Neutrophil (primary cell): ENCODE results near the gene MAP2K5.

Source experiments
- H3K27ac ChIP-seq: fragments of 200-600 bp; sonication (generic); 2 replicates; pipeline ENCODE4 v1.5.1; 2016; ENCODE audit warnings: mild to moderate bottlenecking, moderate library complexity
- H3K27me3 ChIP-seq: fragments of 200-600 bp; sonication (generic); 2 replicates; pipeline ENCODE4 v1.6.0; 2016; ENCODE audit warnings: mild to moderate bottlenecking
- H3K36me3 ChIP-seq: fragments of 200-600 bp; sonication (generic); 2 replicates; pipeline ENCODE4 v1.5.1; 2017
- H3K4me1 ChIP-seq, 2 experiments: fragments of 200-600 bp in 1 of 2; sonication (generic) in 1 of 2; 1 replicate in 1 of 2; 2 replicates in 1 of 2; pipeline versions ENCODE4 v1.5.1 to v1.6.1; 2013 to 2016; ENCODE audit warnings: low read depth in 1 of 2, low read length in 1 of 2, mild to moderate bottlenecking in 1 of 2, moderate library complexity in 1 of 2; ENCODE audit not compliant: control insufficient read depth in 1 of 2, insufficient read depth in 1 of 2
- H3K4me3 ChIP-seq, 2 experiments: fragments of 200-600 bp in 1 of 2; sonication (generic) in 1 of 2; 1 replicate in 1 of 2; 2 replicates in 1 of 2; pipeline ENCODE4 v1.5.1; 2013 to 2016; ENCODE audit warnings: low read depth in 1 of 2, low read length in 1 of 2, mild to moderate bottlenecking in 1 of 2, moderate library complexity in 1 of 2
- H3K9me3 ChIP-seq: fragments of 200-600 bp; sonication (generic); 2 replicates; pipeline ENCODE4 v1.5.1; 2016
- CTCF ChIP-seq: fragments of 200-600 bp; sonication (generic); IDR thresholded peaks from 2 replicates; pipeline ENCODE4 v1.5.1; 2016; ENCODE audit warnings: antibody characterized with exemption

The MAP2K5 gene

GRCh38 chr15:67542420-67543347 lies at the start of gene MAP2K5:
TSS of gene MAP2K5 (plus strand) at chr15:67542703. CDS start at chr15:67543336, 633 bp downstream.
- no peaks in the 10 kb centered on the region for H3K9me3 ChIP-seq

GRCh38 chr15:67495585-67495984 lies 46.9 kb upstream of the MAP2K5 start:
- no peak for TF ChIP-seq CTCF
- Histone ChIP-seq H3K27ac (no peak overlapping the region), H3K4me1 (no peaks in the 10 kb centered on the region), H3K4me3 (no peak overlapping the region), H3K27me3 (no peaks in the 10 kb centered on the region), H3K9me3 (no peaks in the 10 kb centered on the region), H3K36me3 (no peaks in the 10 kb centered on the region)

More at GRCh38 chr15:67542420-67543347, at the start of gene MAP2K5:
- H3K27me3 ChIP-seq: no peaks in the 10 kb centered on the region
- H3K4me1 ChIP-seq: peaks cover 12 to 18% of the 10 kb centered on the region in 2 experiments
- peaks cover 7% of the 10 kb centered on the region for H3K36me3 ChIP-seq
- peak within 1 kb of the TSS; percentile 81 to 98 for H3K4me3 ChIP-seq
- peak within 1 kb of the TSS; percentile 68 for H3K27ac ChIP-seq
- no peak for TF ChIP-seq CTCF

GRCh38 chr15:67501177-67501835 lies 41.2 kb upstream of the MAP2K5 start:
- H3K4me3 ChIP-seq: no peak overlapping the region
- no peaks in the 10 kb centered on the region for H3K36me3 ChIP-seq
- no peaks in the 10 kb centered on the region for H3K27me3 ChIP-seq
- H3K27ac ChIP-seq: no peak overlapping the region
- no peaks in the 10 kb centered on the region for H3K4me1 ChIP-seq
- no peak for TF ChIP-seq CTCF
- no peaks in the 10 kb centered on the region for H3K9me3 ChIP-seq

- no peaks in the 10 kb centered on the region for H3K9me3 ChIP-seq
- TF ChIP-seq CTCF: no peak
These were observed 40.6 kb upstream of the MAP2K5 start for GRCh38 chr15:67501836-67502461.

GRCh38 chr15:67504056-67504455 lies 38.4 kb upstream of the MAP2K5 start:
- no peaks in the 10 kb centered on the region for H3K4me1 ChIP-seq
- H3K36me3 ChIP-seq: no peaks in the 10 kb centered on the region
- H3K4me3 ChIP-seq: no peak overlapping the region
- TF ChIP-seq CTCF: no peak
- no peak overlapping the region for H3K27ac ChIP-seq
- no peaks in the 10 kb centered on the region for H3K27me3 ChIP-seq
- H3K9me3 ChIP-seq: no peaks in the 10 kb centered on the region

More at GRCh38 chr15:67501836-67502461, 40.6 kb upstream of the MAP2K5 start:
- H3K4me1 ChIP-seq: no peaks in the 10 kb centered on the region
- H3K27ac ChIP-seq: no peak overlapping the region
- H3K27me3 ChIP-seq: no peaks in the 10 kb centered on the region
- no peak overlapping the region for H3K4me3 ChIP-seq
- H3K36me3 ChIP-seq: no peaks in the 10 kb centered on the region
